ENCODE results near the gene XRCC4. TPM values are rescaled to one million over a fixed set of nuclear protein-coding genes. Genes with fewer than 3 reads are reported as not detected.

Gene XRCC4
- total RNA-seq (2014; rRNA removed; shearing (Covaris generic); ENCODE audit: low replicate concordance) = 10.4 and 15.6 TPM in 2 replicates

- in situ Hi-C loops (cut with HindIII; ENCODE audit: low pct_unique_long_range_greater_than_20kb, low sequenced_read_pairs) = no loop called here
- peak; percentile 94 for DNase-seq (ENCODE audit: low read depth)
These were observed at the start of gene XRCC4, which contains the start of gene TMEM167A for GRCh38 chr5:83076742-83077661. Gene XRCC4 (plus strand): TSS chr5:83077547. CDS start chr5:83104920, 27,373 bp downstream. Gene TMEM167A (minus strand): TSS chr5:83077394. CDS start chr5:83077323, 71 bp downstream.

DNA sequence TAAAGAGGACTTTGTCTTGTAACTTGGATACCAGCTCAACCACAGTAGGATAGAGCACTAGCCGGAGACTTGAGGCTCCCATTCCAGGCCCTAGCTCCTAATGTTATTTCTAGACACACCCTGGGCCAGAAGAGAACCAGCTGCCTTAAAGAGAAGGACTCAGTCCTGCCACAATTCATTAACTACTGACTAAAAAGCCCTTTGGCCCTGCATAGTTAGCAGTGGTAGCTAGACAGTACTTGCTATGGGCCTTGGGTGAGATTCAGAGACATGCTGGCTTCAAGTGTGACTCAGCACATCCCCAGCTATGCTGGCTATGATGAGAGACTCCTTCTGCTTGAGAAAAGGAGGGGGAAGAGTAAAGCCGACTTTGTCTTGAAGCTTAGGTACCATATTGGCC is 47.4 kb upstream of the XRCC4 start:
- DNase-seq (ENCODE audit: low read depth) = peak; percentile 60
- in situ Hi-C loops (cut with HindIII; ENCODE audit: low pct_unique_long_range_greater_than_20kb, low sequenced_read_pairs) = no loop called here

DNA sequence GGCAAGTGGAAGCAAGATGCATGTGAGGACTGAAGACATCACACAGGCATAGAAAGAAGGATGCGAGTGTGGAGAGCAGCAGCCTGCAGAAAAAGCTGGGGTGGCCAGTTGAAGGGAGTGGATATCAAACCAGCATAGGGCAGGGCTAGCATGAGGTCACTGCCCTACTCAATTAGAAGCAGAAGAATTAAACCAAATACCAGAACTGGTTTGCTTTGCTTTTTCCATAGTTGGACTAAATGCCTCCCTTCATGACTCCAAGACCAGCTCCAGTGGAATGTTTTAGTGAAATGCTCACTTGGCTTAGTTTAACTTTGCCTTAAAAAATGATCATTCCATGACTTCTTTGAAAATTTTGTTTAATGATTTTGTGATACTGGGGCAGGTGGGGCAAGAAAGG is 46.0 kb upstream of the XRCC4 start:
- no peak for DNase-seq (ENCODE audit: low read depth)
- in situ Hi-C loops (cut with HindIII; ENCODE audit: low pct_unique_long_range_greater_than_20kb, low sequenced_read_pairs) = no loop called here

GRCh38 chr5:83034036-83034435 is 43.3 kb upstream of the XRCC4 start:
- in situ Hi-C loops (cut with HindIII; ENCODE audit: low pct_unique_long_range_greater_than_20kb, low sequenced_read_pairs) = no loop called here
- DNase-seq (ENCODE audit: low read depth) = no peak

GRCh38 chr5:83034528-83035207 is 42.7 kb upstream of the XRCC4 start:
- in situ Hi-C loops (cut with HindIII; ENCODE audit: low pct_unique_long_range_greater_than_20kb, low sequenced_read_pairs) = no loop called here

DNA sequence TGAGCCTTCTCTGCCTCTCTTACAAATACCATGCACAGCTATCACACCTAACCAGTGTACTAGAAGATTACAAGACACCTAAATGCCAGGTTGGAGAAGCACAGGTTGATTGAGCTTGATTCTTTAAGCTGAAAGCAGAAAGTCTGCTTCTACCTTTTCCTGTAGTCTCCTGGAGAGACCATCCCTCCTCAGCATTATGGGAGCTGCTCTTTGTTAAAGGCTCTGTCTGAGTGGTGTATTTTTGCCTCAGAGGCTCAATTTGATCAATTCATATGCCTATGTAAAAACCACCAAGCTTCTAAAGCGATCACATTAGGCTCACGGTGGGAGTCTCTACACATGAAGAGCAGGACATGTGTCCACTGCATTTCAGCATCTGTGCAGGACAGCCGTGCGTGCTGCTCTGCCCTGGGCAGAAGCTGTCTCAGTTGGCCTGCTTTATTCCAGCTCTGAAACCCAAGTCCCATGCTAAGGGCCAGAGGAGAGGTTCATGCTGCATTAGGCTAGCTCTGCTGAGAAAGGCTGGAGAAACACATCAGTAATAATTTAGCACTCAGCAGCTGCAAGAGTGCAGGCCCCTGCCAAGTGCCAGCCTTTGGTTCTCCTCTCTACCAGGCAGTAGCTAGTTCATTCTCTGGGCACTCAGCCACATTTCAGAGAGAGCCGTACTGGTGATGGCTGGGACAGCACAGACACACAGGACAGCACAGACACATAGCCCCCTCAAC is 41.8 kb upstream of the XRCC4 start:
- in situ Hi-C loops (cut with HindIII; ENCODE audit: low pct_unique_long_range_greater_than_20kb, low sequenced_read_pairs) = no loop called here
- DNase-seq (ENCODE audit: low read depth) = no peak

More at GRCh38 chr5:83034528-83035207, 42.7 kb upstream of the XRCC4 start:
- no peak for DNase-seq (ENCODE audit: low read depth)

GRCh38 chr5:83036991-83037575 is 40.3 kb upstream of the XRCC4 start:
- DNase-seq (ENCODE audit: low read depth) = no peak
- in situ Hi-C loops (cut with HindIII; ENCODE audit: low pct_unique_long_range_greater_than_20kb, low sequenced_read_pairs) = no loop called here

DNA sequence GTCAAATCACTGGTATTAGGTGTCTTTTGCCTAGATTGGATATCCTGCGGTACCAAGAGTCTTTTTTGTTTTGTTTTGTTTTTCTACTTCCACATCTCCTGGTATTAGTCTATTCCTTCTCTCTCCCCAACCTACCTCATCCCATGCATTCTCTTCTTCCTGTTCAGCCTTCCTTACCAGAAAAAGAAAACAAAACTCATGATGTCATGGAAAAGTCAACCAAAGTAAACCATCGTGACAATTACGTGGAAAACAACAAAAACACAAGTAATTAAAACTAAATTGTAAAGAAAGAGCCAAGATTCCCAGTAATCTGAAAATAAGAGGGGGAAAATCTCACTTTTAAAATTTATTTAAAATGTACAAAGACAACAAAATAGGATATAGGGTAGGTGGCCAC is 38.4 kb upstream of the XRCC4 start:
- in situ Hi-C loops (cut with HindIII; ENCODE audit: low pct_unique_long_range_greater_than_20kb, low sequenced_read_pairs) = no loop called here
- no peak for DNase-seq (ENCODE audit: low read depth)

DNA sequence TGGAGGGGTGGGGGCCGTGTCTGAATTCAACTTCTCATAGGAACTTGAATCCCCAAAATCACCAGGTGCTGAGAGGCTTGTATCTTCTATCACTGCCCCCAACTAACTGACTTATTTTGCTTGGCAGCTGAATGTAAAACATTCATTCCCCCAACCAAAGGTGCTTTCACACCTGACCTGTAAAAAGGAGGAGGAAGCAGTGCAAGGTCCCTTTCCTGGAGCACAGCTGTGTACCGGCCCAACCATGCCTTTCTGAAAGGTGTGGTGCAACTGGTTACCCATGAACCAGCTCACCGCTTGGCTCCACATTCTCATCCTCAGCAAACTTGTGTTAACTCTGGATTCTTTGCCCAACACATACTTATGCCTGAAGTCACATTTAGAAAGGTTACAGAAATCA is 34.8 kb upstream of the XRCC4 start:
- in situ Hi-C loops (cut with HindIII; ENCODE audit: low pct_unique_long_range_greater_than_20kb, low sequenced_read_pairs) = no loop called here
- no peak for DNase-seq (ENCODE audit: low read depth)

- DNase-seq (ENCODE audit: low read depth) = no peak
- in situ Hi-C loops (cut with HindIII; ENCODE audit: low pct_unique_long_range_greater_than_20kb, low sequenced_read_pairs) = no loop called here
These were observed 32.4 kb upstream of the XRCC4 start for GRCh38 chr5:83044926-83045325.

GRCh38 chr5:83048277-83048676 is 29.1 kb upstream of the XRCC4 start:
- in situ Hi-C loops (cut with HindIII; ENCODE audit: low pct_unique_long_range_greater_than_20kb, low sequenced_read_pairs) = no loop called here
- DNase-seq (ENCODE audit: low read depth) = no peak

DNA sequence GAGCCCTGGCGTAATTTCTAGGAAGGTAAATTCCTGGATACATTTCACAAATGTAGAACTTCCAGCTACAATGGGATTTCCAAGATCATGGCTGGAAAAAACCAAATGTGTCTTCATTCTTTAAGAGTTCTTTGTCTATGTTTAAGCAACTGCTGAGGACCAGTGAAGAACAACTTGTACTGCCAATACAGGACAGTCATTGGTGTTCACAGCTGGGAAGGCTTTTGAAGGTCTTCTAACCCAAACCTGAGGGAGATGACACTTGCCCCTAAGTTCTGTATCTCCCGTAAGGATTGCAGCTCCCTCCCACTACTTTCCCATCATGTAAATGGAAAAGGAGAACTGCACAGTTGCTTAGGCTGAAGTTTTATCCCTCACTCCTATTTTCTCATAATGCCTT is 28.5 kb upstream of the XRCC4 start:
- in situ Hi-C loops (cut with HindIII; ENCODE audit: low pct_unique_long_range_greater_than_20kb, low sequenced_read_pairs) = no loop called here
- no peak for DNase-seq (ENCODE audit: low read depth)

GRCh38 chr5:83049370-83049885 is 27.9 kb upstream of the XRCC4 start:
- in situ Hi-C loops (cut with HindIII; ENCODE audit: low pct_unique_long_range_greater_than_20kb, low sequenced_read_pairs) = no loop called here
- DNase-seq (ENCODE audit: low read depth) = no peak

DNA sequence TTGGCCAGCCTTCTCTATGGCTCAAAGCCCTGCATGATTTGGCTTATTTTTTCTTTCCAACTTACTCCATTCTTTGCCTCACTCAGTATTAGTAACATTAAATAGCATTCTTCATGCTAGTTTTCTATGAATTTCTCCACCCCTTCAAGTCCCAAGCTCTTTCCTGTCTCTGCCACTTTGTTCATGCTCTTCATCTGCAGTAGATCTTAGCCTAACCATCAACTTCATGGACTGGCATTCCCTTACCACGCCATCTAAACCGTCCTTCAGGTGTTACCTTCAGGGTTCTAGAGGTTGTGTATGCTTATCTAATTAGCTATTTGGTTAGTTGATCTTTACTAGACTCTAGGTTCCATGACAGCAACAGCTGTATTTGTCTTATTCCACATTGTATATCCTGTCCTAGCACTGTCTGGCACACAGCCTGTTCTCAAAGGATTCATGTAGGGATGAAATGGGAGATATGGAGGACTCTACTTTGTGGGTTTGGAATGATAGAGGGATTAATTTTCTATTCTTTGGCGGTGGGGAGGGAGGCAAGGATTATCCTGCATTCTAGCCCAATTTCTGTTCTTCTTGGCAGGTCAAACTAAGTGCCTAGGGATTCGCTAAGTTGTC is 26.5 kb upstream of the XRCC4 start:
- in situ Hi-C loops (cut with HindIII; ENCODE audit: low pct_unique_long_range_greater_than_20kb, low sequenced_read_pairs) = no loop called here
- DNase-seq (ENCODE audit: low read depth) = no peak

DNA sequence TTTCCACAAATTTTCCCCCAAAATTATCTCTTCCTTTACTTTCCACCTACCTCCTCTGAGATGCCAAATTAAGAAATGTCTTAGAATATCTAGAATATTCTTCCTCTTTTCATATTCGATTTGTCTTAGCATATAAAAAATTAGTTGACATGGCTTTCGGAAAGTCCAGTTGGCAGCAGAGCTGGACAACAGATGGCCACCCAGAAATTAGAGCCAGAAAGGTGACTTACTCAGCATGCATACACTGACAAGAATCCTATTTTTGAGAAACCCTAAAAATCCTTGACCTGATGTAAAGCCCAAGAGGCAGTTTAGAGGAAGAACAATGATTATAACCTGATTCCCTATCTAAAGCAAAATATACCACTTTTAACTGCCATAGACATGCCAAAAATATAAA is 22.2 kb upstream of the XRCC4 start:
- in situ Hi-C loops (cut with HindIII; ENCODE audit: low pct_unique_long_range_greater_than_20kb, low sequenced_read_pairs) = no loop called here
- no peak for DNase-seq (ENCODE audit: low read depth)

- DNase-seq (ENCODE audit: low read depth) = no peak
- in situ Hi-C loops (cut with HindIII; ENCODE audit: low pct_unique_long_range_greater_than_20kb, low sequenced_read_pairs) = no loop called here
These were observed 18.6 kb upstream of the XRCC4 start for GRCh38 chr5:83058726-83059125.

DNA sequence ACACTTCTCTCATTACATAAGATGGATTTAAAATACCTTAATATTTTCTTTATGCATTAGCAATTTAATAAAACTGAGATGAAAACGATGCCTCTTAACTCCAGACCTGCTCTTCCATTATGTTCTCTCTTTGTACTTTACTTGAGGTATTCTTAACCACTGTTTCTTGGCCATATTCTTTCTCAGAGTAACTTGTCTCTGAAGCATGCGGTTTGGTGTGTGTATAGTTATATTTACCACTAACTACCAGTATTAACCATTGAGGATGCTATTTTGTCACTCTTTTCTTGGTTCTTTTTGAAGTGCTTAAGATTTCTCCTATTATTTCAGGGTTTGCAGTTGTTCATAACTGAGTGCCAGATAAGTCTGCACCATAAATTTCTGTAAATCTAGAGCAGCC is 18.0 kb upstream of the XRCC4 start:
- no peak for DNase-seq (ENCODE audit: low read depth)
- in situ Hi-C loops (cut with HindIII; ENCODE audit: low pct_unique_long_range_greater_than_20kb, low sequenced_read_pairs) = no loop called here

Data from Caki2 (cell line).